Measurements from ENCODE around the gene PRKG1.

GRCh38 chr10:51924359-51924758 is 850.1 kb downstream of the PRKG1 start:
- TF ChIP-seq, protein P1, sequence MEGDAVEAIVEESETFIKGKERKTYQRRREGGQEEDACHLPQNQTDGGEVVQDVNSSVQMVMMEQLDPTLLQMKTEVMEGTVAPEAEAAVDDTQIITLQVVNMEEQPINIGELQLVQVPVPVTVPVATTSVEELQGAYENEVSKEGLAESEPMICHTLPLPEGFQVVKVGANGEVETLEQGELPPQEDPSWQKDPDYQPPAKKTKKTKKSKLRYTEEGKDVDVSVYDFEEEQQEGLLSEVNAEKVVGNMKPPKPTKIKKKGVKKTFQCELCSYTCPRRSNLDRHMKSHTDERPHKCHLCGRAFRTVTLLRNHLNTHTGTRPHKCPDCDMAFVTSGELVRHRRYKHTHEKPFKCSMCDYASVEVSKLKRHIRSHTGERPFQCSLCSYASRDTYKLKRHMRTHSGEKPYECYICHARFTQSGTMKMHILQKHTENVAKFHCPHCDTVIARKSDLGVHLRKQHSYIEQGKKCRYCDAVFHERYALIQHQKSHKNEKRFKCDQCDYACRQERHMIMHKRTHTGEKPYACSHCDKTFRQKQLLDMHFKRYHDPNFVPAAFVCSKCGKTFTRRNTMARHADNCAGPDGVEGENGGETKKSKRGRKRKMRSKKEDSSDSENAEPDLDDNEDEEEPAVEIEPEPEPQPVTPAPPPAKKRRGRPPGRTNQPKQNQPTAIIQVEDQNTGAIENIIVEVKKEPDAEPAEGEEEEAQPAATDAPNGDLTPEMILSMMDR (conservative IDR thresholded peaks at IDR 0.05 in 1 of 2, IDR thresholded peaks at IDR 0.05 in 1 of 2; ENCODE audit: low read depth in 1 of 2, low read length in 2 of 2) = no peak
- no peak for TF ChIP-seq EZH2 (IDR thresholded peaks at IDR 0.05; ENCODE audit: low read length, missing control alignments)
